Activated T-helper 1 cell treated with Interleukin-2 at 50 U/mL for 16 hours (primary cell): Measurements from ENCODE around the gene URGCP.
"Not testable (repeated sequence)": the region's sequence is repeated elsewhere in the genome, so short reads cannot be mapped to it uniquely, and the experiment has no call there.

Experiments
- DNase-seq: peaks from one replicate; pipeline ENCODE4 v3.0.0-alpha.2; 2020; ENCODE audit warnings: low read depth

URGCP gene

GRCh38 chr7:43834463-43835251 lies 71.7 kb downstream of the URGCP start:
- no peak for DNase-seq

GRCh38 chr7:43830917-43831316 lies 75.5 kb downstream of the URGCP start:
- DNase-seq = not testable (repeated sequence)
